HG02884 (cell line): ENCODE results near the gene CNIH2.
"Not testable (repeated sequence)": the region's sequence is repeated elsewhere in the genome, so short reads cannot be mapped to it uniquely, and the experiment has no call there.

Source experiments
- ATAC-seq: cut with Tn5 transposase; IDR thresholded peaks from one replicate; pipeline ENCODE4 v1.9.1; 2021; ENCODE audit warnings: mild to moderate bottlenecking, moderate library complexity; ENCODE audit not compliant: unreplicated experiment

CNIH2 gene

DNA sequence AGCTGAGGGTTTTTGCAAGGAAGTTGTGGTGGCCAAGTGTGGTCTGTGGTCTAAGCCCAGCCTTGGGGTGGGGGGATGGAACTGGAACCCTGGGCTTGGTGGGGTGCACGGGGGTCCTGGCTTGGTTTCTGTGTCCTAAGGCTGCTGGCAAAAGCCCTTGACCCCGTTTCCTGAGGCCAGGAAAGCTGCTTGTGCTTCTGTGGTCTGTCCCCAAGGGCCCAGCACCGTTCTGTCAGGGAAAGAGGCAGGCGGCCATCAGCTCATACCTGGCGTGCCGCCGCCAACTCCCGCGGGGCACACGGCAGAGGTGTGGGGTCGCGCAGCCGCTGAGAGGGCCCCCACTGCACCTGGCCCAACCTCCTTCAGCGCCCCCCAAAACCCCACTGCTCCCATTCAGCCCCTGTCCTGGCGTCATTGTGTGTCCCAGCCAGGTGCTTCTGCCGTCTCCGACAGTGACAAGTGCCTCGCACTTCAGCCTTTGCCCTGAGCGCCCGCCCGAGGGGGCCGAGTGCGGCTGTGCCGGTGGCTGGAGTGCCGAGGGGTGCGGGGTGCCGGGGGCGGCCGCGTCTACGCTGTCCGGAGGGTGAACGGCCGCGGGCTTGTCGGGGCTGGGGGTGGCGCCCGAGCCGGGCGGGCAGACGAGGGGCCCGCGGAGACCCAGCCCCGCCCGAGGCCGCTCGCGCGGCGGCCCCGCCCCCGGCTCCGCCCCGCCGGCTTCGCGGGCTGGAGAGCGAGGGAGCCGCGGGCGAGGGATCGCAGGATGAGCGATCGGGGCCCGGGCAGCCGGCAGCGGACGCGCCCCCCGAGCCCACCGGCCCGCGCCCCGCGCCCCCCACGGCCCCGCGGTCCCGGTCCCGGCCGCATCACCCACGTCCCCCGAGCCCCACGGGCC, at the start of gene CNIH2:
Gene CNIH2 (plus strand): TSS at position 705 of the 892 bp plus-strand sequence. CDS start 282 bp downstream, outside the sequence.
- ATAC-seq = no peak

DNA sequence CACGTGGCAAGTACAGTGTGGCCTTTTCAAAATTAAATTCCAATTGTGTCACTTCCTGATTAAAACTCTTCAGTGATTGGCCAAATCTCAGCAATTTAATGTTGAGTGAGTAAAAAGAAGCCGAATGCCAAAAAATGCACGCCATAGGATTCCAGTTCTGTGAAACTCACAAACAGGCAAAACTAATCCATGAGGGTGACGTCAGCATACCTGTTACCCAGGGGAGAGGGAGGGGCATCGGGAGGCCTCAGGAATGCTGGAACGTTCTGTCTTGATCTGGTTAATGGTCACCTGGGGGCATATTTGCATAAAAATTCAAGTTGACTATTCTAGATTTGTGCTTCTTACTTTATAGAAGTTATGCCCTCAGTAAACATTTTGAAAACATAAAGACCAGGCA, 49.5 kb upstream of the CNIH2 start:
- ATAC-seq = no peak

DNA sequence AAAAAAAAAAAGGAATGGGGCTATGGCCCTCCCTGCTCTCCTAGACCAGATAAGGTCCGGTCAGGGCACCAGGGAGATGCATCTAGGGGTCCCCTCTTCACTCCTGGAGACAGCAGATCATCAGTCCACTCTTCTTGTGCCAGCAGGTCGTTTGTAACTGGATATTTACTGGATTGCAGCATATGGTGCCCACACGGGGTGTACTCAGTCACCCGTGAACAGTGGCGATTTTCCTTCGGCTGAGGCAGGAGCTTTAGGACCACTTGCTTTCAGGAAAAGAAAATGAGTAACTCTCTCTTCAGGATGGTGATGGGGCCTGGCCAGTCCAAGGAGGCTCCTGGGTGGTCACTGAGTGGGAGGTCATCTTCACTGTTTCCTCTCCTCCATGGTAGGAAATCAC, 47.8 kb upstream of the CNIH2 start:
- no peak for ATAC-seq

DNA sequence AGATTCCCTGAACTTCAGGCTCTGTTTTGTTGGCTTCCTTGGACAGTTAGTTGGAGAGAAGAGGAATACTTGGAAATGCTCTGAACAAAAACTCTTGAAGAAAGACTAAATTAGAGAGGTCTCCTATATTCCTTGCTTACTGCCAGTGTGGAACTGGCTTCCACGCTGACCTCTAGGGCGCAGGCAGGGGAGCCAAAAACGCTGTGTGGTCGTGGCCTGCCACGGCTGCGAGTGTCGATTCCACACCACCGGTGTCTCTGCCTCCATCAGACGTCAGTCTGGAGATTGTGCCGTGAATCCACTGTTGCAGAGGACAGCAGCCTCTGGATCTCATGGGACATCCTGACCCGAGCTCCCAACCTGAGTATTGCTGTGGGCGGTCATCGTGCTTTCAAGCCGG, 47.0 kb upstream of the CNIH2 start:
- no peak for ATAC-seq

DNA sequence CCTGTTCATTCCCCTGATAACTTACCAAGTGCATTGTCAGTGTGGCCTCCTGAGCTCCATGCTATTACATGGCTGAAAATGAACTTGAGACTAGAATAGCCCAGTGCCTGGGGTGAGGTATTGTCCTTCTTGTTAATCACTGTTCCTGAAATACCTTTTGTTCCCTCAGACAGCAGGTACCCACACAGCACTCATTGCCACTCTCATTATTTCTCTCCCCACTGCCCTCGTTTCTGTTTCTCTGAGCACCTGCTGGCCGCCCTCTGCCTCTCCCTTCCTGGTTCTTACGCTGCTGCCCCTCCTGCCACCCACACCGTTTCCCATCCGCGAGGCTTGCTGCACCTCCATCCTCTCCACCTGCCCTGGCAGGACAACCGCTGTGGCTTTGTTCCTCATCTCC, 46.4 kb upstream of the CNIH2 start:
- no peak for ATAC-seq

DNA sequence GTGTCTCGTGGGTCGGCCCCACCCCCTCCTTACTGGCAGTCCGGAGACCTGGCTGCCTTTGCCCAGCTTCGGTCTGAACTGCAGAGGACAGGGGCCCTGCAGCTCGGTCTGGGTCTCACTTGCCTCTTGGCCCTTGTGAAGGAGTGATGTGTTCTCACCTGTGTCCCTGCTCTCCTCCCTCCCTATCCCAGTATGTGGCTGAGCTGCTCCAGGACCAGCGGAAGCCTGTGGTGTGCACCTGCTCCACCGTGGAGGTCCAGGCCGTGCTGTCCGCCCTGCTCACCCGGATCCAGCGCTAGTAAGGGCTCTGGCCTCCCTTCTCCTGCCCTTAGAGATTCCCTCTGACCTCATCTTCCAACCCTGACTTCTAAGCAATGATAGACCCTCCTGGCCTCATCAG, 45.2 kb upstream of the CNIH2 start:
- ATAC-seq = no peak

DNA sequence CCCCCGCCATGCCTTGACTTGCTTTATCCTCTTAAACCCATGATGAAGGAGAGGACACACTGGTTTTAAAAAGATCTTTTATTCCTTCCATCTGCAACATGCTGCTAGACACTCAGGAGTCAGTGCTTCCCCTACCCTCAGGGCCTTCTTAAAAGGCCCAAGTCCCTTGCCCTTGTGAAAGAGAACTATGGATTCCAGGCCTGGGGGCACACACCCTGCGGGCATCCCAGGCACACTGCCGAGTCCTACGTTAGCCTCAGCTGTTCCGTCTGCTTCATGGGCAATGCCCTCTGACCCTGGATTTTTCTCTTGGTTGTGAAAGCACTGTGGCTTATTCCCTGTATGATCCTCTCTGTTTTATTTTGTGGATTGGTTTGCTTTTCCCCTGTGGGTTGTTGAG, 44.7 kb upstream of the CNIH2 start:
- ATAC-seq = no peak

DNA sequence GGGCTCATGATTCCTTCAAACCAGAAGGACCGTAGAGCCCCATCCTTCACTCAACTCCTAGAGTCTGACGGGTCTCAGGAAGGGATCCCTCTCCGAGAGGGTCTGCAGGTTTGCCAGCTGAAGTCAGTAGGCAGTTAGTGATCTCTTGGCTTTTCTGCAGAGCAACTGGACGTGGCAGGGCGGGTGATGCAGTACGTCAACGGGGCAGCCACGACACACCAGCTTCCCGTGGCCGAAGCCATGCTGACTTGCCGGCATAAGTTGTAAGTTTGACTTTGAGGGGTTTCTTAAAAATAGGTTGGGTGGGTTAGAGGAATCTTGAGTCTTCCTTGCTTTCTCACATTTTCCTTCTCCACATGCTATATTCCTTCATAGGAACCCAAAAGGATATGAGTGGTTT, 42.8 kb upstream of the CNIH2 start:
- no peak for ATAC-seq

DNA sequence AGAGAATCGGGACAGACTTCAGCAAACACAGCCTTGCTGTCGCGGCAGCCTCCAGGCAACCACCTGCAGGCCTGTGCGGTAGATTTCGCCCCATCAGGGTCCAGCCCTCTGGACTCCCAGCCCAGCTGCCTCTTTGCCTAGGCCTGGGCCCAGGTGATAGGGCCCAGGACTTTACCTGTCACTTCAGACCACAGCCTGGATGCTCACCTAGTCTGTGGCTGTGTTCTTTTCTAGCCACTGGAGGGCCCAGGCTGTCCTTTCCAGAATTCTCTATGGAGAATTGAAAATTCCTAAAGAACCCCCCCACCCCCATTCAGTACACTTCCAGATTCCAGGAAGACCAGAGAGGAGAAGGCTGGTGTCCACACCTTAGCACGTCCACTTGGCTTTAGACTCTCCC, 40.1 kb upstream of the CNIH2 start:
- no peak for ATAC-seq

DNA sequence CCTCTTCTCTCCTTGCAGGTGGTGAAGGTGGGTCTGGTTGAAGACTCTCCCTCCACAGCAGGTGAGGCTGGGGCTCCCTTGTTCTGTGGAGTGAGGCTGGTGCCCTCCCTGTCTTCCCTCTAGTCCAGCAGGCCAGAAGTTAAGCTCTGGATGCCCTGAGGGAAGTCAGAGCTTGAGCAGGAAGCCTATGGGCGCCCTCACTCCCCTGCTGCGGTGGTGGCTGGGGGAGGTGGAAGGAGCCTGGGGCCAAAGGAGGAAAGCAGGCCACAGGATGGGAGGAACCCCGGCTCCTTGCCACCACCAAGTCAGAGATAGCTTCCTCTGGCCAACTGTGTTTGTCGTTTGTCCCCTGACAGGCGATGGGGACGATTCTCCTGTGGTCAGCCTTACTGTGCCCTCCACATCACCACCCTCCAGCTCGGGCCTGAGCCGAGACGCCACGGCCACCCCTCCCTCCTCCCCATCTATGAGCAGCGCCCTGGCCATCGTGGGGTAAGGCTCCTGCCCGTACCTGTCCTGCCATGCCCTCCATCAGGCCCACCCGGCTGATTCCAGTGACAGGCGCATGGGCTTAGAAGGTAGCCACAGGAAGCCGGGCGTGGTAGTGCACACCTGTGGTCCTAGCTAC, 39.1 kb upstream of the CNIH2 start:
- no peak for ATAC-seq

DNA sequence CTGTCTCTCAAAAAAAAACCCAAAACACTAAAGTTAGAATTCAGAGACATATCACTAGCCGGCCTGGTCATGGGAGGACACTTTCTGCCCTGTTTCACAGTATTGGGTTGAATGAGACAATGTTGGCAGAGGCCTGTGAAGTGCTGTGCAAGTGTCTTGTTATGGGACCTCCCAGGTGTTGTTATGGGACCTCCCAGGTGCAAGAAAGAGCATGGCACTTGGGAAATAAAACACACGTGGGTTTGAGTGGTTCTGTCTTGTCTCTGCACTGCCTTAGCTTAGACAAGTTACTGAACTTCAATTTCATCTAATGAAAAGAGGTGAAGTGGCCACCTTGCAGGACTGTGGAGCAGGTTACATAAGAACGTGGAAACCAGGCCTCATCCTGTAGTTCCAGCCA, 38.5 kb upstream of the CNIH2 start:
- ATAC-seq = no peak

DNA sequence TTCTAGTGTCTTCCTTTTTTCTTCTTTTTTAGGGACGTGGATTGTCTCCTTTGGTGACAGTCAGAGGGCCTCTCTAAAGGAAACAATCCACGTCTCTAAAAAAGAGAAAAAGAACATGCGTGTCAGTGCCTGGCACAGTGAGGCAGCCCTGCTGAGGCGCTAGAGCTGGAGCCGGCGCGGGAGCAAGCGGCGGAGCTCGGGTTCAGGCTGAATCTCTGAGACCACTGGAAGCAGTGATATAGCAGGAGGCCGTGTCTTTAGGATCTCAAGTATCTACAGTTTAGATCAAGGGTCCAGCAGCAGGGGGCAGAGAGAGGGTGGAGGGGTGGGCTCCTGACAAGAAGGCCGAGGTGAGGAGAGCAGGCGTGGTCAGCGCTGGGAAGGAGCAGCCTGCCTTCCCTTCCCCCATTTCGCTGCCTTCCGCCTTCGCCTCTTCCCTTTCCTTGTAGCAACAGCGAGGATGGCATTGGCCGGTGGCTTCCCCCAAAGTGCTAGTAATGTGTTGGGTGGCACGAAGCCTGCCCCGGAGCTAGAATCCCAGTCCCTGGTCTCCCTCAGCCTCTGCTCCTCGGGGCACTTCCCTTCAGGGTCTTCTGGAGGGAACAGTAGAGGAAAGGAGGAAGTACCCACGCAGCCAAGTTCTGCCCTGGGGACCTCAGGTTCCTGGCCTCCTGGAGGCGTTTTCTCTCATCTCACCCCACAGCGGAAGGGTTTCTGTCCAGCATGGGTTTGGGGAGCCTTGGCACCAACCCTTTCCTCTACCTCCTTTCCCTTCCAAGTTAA, 37.8 kb upstream of the CNIH2 start:
- ATAC-seq = no peak

DNA sequence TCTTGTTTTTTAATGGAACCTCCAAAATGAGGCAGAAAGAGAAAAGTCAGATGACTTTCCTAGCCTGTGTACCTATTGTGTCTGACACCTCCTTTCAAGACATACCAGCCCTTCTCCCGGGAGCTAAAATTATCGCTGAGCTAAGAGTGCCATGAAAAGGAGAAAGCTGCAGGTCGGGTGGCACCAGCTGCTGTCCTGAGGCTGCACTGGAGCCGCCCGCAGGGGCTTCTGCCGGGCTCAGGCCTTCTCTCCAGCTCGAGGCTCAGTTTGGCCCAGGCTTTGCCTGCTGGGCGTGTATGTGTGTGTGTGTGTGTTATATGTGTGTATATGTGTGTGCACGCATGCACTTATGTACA, 37.2 kb upstream of the CNIH2 start:
- ATAC-seq = no peak

DNA sequence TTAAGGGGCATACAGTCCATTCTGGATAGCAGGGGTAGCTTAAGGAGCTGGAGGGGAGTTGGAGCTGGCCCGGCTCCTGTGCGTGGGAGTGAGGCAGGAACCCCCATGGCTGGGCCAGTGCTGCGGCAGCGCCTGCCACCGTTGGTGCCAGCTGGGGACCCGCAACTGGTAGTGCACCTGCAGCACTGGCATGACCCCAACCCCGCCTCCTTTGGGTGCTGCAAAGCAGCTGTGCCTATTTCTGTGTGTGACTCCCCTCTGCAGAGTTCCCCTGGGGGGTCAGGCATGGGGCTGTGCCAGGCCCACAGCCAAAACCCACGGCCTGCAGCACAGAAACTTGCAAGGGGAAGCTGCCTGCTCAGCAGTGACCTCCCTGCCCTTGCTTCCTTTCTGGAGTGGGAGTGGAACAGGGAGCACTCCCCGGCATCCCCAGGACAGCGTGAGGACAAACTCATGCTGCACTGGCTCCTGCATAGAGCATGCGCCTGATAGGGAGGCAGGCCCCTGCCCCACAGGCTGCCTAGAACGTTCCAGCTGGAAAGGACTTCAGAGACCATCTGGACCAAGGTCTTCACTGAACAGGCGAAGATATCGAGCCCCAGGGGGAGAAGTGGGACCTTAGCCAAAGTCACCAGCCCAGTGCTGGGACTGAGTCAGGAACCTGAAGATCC, 35.7 kb upstream of the CNIH2 start:
- no peak for ATAC-seq

DNA sequence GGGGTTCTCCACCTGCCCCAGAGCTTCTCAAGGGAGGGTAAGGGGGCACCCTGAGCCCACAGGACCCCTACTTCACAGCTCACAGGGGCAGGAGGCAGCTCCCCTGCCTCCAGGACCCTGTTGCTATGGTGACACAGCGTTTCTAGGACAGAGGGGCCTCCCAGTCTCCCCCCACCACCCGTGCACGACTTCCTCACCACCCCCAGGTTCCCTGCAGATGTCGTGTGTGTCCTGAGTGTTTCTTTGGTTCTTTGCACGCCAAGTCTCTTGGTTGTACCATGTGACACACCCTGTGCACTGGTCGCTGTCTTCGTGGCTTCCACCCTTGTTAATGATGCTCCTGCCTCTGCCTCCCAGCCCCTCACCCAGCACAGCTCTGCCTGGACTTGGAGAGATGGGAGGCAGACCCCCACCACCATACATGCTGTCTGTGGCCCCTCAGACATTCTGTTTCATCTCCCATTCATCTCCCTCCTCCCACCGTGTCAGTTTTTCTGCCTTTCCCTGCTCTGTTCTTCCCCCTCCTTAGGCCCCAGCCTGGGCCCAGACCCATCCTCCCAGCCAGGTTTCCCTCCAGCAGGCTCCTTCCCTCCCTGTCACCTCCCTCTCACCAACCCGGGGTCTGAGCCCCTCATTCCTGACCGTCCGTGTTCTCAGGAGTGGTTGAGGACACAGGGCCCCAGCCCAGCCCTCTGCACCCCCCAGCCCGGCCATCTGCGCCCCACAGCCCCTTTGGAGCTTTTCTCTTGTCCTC, 34.0 kb upstream of the CNIH2 start:
- ATAC-seq = no peak

DNA sequence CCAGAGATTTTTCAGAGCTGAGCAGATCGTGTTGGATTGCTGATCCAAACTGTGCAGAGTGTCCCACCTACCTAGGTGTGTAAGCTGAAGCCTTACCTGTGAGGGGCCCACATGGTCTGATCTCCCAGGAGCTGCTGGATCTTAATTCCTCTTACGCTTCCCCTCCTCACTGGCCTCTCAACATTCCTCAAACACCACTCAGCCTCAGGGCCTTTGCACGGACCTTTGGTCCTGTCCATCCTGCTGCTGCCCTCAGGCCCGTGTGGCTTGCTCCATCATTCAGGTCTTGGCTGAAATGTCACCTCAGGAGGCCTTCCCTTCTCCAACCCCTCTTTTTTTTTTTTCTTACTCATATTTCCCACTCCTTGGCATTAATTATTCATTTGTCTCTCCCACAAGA, 30.7 kb upstream of the CNIH2 start:
- ATAC-seq = no peak

DNA sequence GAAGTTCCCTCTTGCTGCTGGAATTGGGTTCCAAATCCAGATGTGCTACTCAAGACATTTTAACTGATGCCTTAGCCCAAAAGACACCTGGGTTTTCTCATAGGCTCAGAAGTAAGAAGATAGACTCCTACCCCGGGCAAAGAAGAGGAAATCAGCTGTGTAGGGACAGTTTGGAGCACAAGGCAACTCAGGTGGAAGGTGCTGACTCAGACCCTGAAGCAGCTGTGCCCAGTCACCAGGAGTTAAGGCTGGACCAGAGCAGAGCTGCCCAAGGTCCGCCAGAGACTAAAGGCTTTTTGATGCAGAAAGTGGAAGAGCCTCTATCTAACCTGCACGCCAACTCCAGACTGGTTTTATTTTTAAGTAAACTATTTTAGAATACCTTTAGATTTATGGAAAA, 30.2 kb upstream of the CNIH2 start:
- no peak for ATAC-seq

DNA sequence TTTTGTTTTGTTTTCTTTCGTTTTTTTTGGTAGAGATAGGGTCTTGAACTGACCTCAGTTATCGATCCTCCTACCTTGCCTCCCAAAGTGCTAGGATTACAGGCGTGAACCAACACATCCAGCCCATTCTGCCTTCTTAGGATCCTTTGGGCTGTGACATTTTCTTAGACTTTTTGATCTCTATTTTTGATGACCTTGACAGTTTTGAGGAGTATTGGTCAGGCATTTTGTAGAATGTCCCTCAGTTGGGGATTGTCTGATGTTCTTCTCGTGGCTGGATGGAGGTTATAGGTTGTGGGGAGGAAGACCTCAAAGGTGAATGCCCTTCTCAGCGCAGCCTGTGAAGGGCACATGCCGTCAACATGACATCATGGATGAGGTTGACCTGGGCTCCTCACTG, 29.1 kb upstream of the CNIH2 start:
- no peak for ATAC-seq

DNA sequence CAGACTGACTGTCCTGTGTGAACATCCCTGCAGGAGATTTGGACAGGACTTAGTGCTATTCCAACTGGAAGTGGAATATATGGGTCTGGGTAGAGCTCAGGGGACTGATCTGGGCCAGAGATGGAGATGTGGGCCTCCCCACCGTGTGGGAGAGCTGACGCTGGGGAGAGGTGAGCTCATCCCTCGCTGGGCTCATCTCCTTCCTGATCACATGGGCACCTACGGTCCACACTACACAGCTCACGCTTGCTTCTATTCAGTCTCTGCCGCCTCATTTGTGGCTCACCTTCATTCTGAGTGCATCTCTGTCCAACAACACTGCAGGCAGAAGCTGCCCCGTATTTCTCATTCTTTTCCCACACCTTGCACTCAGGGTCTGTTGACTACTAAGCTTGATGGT, 26.2 kb upstream of the CNIH2 start:
- ATAC-seq = no peak

DNA sequence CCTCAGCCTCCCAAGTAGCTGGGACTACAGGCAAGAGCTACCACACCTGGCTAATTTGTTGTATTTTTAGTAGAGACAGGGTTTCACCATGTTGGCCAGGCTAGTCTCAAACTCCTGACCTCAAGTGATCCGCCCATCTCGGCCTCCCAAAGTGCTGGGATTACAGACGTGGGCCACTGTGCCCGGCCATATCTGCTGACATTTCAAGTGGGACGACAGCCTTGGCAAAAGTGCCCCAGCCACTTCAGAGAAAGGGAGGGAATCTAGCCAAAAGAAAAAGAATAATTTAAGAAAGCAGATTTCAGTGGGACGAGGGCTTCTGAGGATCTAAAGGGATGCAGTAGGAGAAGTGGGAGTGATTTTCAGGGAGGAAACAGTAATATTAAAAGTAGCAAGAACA, 24.9 kb upstream of the CNIH2 start:
- ATAC-seq = not testable (repeated sequence)

DNA sequence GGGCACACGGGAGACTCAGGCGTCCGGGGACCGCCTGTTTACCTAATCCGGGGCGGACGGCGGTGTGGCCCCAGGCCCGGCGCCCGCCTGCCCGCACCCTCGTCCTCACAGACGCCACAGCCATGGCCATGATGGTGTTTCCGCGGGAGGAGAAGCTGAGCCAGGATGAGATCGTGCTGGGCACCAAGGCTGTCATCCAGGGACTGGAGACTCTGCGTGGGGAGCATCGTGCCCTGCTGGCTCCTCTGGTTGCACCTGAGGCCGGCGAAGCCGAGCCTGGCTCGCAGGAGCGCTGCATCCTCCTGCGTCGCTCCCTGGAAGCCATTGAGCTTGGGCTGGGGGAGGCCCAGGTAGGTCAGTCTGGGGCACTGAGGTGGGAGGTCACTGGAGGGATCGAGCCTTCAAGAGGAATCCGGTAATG, 19.5 kb upstream of the CNIH2 start:
- ATAC-seq = no peak
